22Rv1 (cell line): ENCODE measurements around the gene NLGN3.

Experiments used
- CTCF ChIP-seq: fragments of 450-650 bp; IDR thresholded peaks from 2 replicates; pipeline ENCODE4 v1.5.1; 2017; ENCODE audit warnings: mild to moderate bottlenecking
- ZFX ChIP-seq: fragments of 450-650 bp; IDR thresholded peaks from 2 replicates; pipeline ENCODE4 v1.6.1; 2017; ENCODE audit warnings: antibody characterized with exemption, borderline replicate concordance

- no peak for TF ChIP-seq CTCF
- no peak for TF ChIP-seq ZFX
These were observed 32.7 kb downstream of the NLGN3 start for GRCh38 chrX:71177327-71177726.
